EL (cell line): ENCODE results near the gene OSBPL6.
"Not testable (repeated sequence)": the region's sequence is repeated elsewhere in the genome, so short reads cannot be mapped to it uniquely, and the experiment has no call there.

Experiments
- DNase-seq: peaks from one replicate; pipeline ENCODE4 v3.0.0-alpha.2; 2016

OSBPL6 gene

GRCh38 chr2:178193823-178194599 is at the start of gene OSBPL6:
TSS of gene OSBPL6 (plus strand) at chr2:178194512. CDS start at chr2:178306185, 111,673 bp downstream.
- DNase-seq, result peak; percentile 86

GRCh38 chr2:178152033-178152432 is 42.3 kb upstream of the OSBPL6 start:
- DNase-seq, result no peak

GRCh38 chr2:178152542-178152941 is 41.8 kb upstream of the OSBPL6 start:
- no peak for DNase-seq

- no peak for DNase-seq
Observed at GRCh38 chr2:178152977-178153376, 41.3 kb upstream of the OSBPL6 start.

GRCh38 chr2:178153878-178154277 is 40.4 kb upstream of the OSBPL6 start:
- DNase-seq, result not testable (repeated sequence)

- no peak for DNase-seq
Observed at GRCh38 chr2:178155524-178155923, 38.8 kb upstream of the OSBPL6 start.

GRCh38 chr2:178157574-178157973 is 36.7 kb upstream of the OSBPL6 start:
- no peak for DNase-seq

GRCh38 chr2:178159966-178160365 is 34.3 kb upstream of the OSBPL6 start:
- no peak for DNase-seq

- DNase-seq, result no peak
Observed at GRCh38 chr2:178160601-178161000, 33.7 kb upstream of the OSBPL6 start.

GRCh38 chr2:178163395-178163794 is 30.9 kb upstream of the OSBPL6 start:
- peak; percentile 41 for DNase-seq

GRCh38 chr2:178163911-178164310 is 30.4 kb upstream of the OSBPL6 start:
- no peak for DNase-seq

GRCh38 chr2:178173657-178174056 is 20.7 kb upstream of the OSBPL6 start:
- DNase-seq, result no peak

- DNase-seq, result peak; percentile 58
Observed at GRCh38 chr2:178177066-178177679, 17.1 kb upstream of the OSBPL6 start.

- not testable (repeated sequence) for DNase-seq
Observed at GRCh38 chr2:178180648-178181047, 13.7 kb upstream of the OSBPL6 start.

- no peak for DNase-seq
Observed at GRCh38 chr2:178187861-178188260, 6.5 kb upstream of the OSBPL6 start.

- DNase-seq, result no peak
Observed at GRCh38 chr2:178188466-178188865, 5.8 kb upstream of the OSBPL6 start.

- DNase-seq, result no peak
Observed at GRCh38 chr2:178191004-178191508, 3.3 kb upstream of the OSBPL6 start.

GRCh38 chr2:178191511-178191910 is 2.8 kb upstream of the OSBPL6 start:
- DNase-seq, result no peak

- no peak for DNase-seq
Observed at GRCh38 chr2:178193496-178193822, 853 bp upstream of the OSBPL6 start.

- DNase-seq, result peak; percentile 74
Observed at GRCh38 chr2:178194600-178195389, 483 bp downstream of the OSBPL6 start.

GRCh38 chr2:178195390-178196166 is 1.3 kb downstream of the OSBPL6 start:
- DNase-seq, result no peak

GRCh38 chr2:178197791-178198190 is 3.5 kb downstream of the OSBPL6 start:
- DNase-seq, result no peak

GRCh38 chr2:178198441-178198840 is 4.1 kb downstream of the OSBPL6 start:
- DNase-seq, result not testable (repeated sequence)
